Neuronal stem cell (in vitro differentiated cells): Measurements from ENCODE around the gene OPN1SW.

Experiments
- DNase-seq: peaks from one replicate; pipeline ENCODE4 v3.0.0-alpha.2; 2013; ENCODE audit warnings: low spot score
- H2AFZ ChIP-seq: one replicate; pipeline ENCODE4 v1.6.1; 2013; ENCODE audit warnings: mild to moderate bottlenecking, low read length, inconsistent platforms
- H2AK5ac ChIP-seq: 2 replicates; pipeline ENCODE4 v1.6.1; 2013; ENCODE audit warnings: low read depth, mild to moderate bottlenecking, inconsistent platforms, low read length, moderate library complexity, mixed read lengths
- H2BK120ac ChIP-seq: 2 replicates; pipeline ENCODE4 v1.6.1; 2013; ENCODE audit warnings: low read depth, mild to moderate bottlenecking, inconsistent platforms, low read length, moderate library complexity, mixed read lengths
- H2BK12ac ChIP-seq: one replicate; pipeline ENCODE4 v1.6.1; 2013; ENCODE audit warnings: low read length, inconsistent platforms
- H2BK15ac ChIP-seq: 2 replicates; pipeline ENCODE4 v1.6.1; 2013; ENCODE audit warnings: mild to moderate bottlenecking, low read length, inconsistent platforms, mixed read lengths
- H2BK5ac ChIP-seq: one replicate; pipeline ENCODE4 v1.6.1; 2013; ENCODE audit warnings: inconsistent platforms, mild to moderate bottlenecking, low read length, moderate library complexity
- H3K14ac ChIP-seq: one replicate; pipeline ENCODE4 v1.6.1; 2013; ENCODE audit warnings: low read length, inconsistent platforms
- H3K18ac ChIP-seq: 2 replicates; pipeline ENCODE4 v1.6.1; 2013; ENCODE audit warnings: low read length, inconsistent platforms
- H3K23ac ChIP-seq: 2 replicates; pipeline ENCODE4 v1.6.1; 2013; ENCODE audit warnings: low read depth, mild to moderate bottlenecking, mixed read lengths, low read length, inconsistent platforms; ENCODE audit not compliant: poor library complexity
- H3K27ac ChIP-seq: replicated peaks from 3 replicates; pipeline ENCODE4 v1.5.1; 2013; ENCODE audit warnings: low read length, inconsistent platforms
- H3K27me3 ChIP-seq, 3 experiments: 2 replicates each; pipeline ENCODE4 v1.6.1; 2013; ENCODE audit warnings: low read length in 3 of 3, mild to moderate bottlenecking in 2 of 3, inconsistent platforms in 1 of 3, low read depth in 1 of 3, mixed read lengths in 1 of 3, moderate library complexity in 1 of 3; ENCODE audit not compliant: control insufficient read depth in 3 of 3, insufficient read depth in 3 of 3
- H3K36me3 ChIP-seq, 2 donors: replicated peaks in 1 of 2; 2 replicates each; pipeline ENCODE4 v1.6.1; 2013; ENCODE audit warnings: low read length in 2 of 2; ENCODE audit not compliant: control insufficient read depth in 2 of 2, insufficient read depth in 2 of 2
- H3K4ac ChIP-seq: 2 replicates; pipeline ENCODE4 v1.6.1; 2013; ENCODE audit warnings: inconsistent platforms, mild to moderate bottlenecking, low read length, moderate library complexity
- H3K4me1 ChIP-seq, 2 donors: 1 replicate in 1 of 2; 2 replicates in 1 of 2; pipeline ENCODE4 v1.6.1; 2013; ENCODE audit warnings: low read length in 2 of 2, low read depth in 1 of 2; ENCODE audit not compliant: control insufficient read depth in 2 of 2, insufficient read depth in 1 of 2
- H3K4me2 ChIP-seq: one replicate; pipeline ENCODE4 v1.6.1; 2013; ENCODE audit warnings: mild to moderate bottlenecking, low read length, inconsistent platforms; ENCODE audit not compliant: insufficient read depth, poor library complexity, severe bottlenecking
- H3K4me3 ChIP-seq, 2 donors: 2 replicates each; pipeline ENCODE4 v1.5.1; 2013; ENCODE audit warnings: low read length in 2 of 2, mild to moderate bottlenecking in 2 of 2, inconsistent platforms in 1 of 2, moderate library complexity in 1 of 2
- H3K79me1 ChIP-seq: one replicate; pipeline ENCODE4 v1.6.1; 2013; ENCODE audit warnings: low read depth, mild to moderate bottlenecking, inconsistent platforms, low read length, moderate library complexity
- H3K9ac ChIP-seq: one replicate; pipeline ENCODE4 v1.6.1; 2013; ENCODE audit warnings: mild to moderate bottlenecking, low read depth, low read length, inconsistent platforms; ENCODE audit not compliant: poor library complexity
- H3K9me3 ChIP-seq, 2 donors: replicated peaks in 1 of 2; 2 replicates each; pipeline versions ENCODE3 to v1.6.1; 2013; ENCODE audit warnings: low read length in 2 of 2, mild to moderate bottlenecking in 2 of 2, inconsistent platforms in 1 of 2, low read depth in 1 of 2, mixed read lengths in 1 of 2, moderate library complexity in 1 of 2; ENCODE audit not compliant: control insufficient read depth in 2 of 2, insufficient read depth in 1 of 2
- H4K8ac ChIP-seq: one replicate; pipeline ENCODE4 v1.6.1; 2013; ENCODE audit warnings: low read depth, mild to moderate bottlenecking, inconsistent platforms, low read length, moderate library complexity
- H4K91ac ChIP-seq: one replicate; pipeline ENCODE4 v1.6.1; 2013; ENCODE audit warnings: low read length, low read depth, mild to moderate bottlenecking, inconsistent platforms; ENCODE audit not compliant: poor library complexity
- WGBS, 2 donors: extraction: QIAGEN DNeasy Blood & Tissue Kit; methylation state at CpG; one replicate each; pipeline ENCODE4 v1.1.7; 2013; ENCODE audit warnings: missing lambda C conversion rate in 2 of 2, mixed read lengths in 1 of 2; ENCODE audit not compliant: insufficient read length in 2 of 2, insufficient replicate concordance in 1 of 2; ENCODE audit errors: extremely low coverage in 2 of 2; 5-methylcytosine and 5-hydroxymethylcytosine counted together

OPN1SW gene

GRCh38 chr7:128778946-128779345, 3.4 kb upstream of the OPN1SW start:
- Histone ChIP-seq H3K27ac (no peak overlapping the region), H2BK120ac (no peak overlapping the region), H3K4ac (no peak overlapping the region), H2AK5ac (peak overlapping the region; percentile 45), H4K8ac (no peak overlapping the region), H2BK5ac (no peak overlapping the region), H2AFZ (no peak overlapping the region), H3K36me3 (peaks cover 1 to 6% of the 10 kb centered on the region in 2 donors), H3K4me3 (no peak overlapping the region), H2BK15ac (no peak overlapping the region), H3K27me3 (no peaks in the 10 kb centered on the region), H3K79me1 (no peaks in the 10 kb centered on the region), H3K18ac (no peak overlapping the region), H3K9me3 (peaks cover 3 to 5% of the 10 kb centered on the region in 2 donors), H2BK12ac (no peak overlapping the region), H3K4me1 (peaks cover 0 to 2% of the 10 kb centered on the region in 2 donors), H3K9ac (no peak overlapping the region), H3K23ac (no peak overlapping the region), H3K4me2 (no peak overlapping the region), H3K14ac (no peak overlapping the region), H4K91ac (peak overlapping the region; percentile 49)
- no peak for DNase-seq
- no CpG with 5 or more reads among the region's 5 CpGs for WGBS, 2 donors

- no peak overlapping the region for H2AFZ ChIP-seq
- H3K4ac ChIP-seq: no peak overlapping the region
- no peak overlapping the region for H4K8ac ChIP-seq
- H3K18ac ChIP-seq: no peak overlapping the region
- no peak overlapping the region for H4K91ac ChIP-seq
- H2BK15ac ChIP-seq: no peak overlapping the region
- H3K27ac ChIP-seq: no peak overlapping the region
- no peak overlapping the region for H2AK5ac ChIP-seq
- H3K4me2 ChIP-seq: no peak overlapping the region
- no peak overlapping the region for H2BK12ac ChIP-seq
- peaks cover 3 to 9% of the 10 kb centered on the region in 2 donors for H3K9me3 ChIP-seq
- no peak overlapping the region for H3K23ac ChIP-seq
- peaks cover 9 to 20% of the 10 kb centered on the region in 2 donors for H3K36me3 ChIP-seq
- no peak overlapping the region for H3K9ac ChIP-seq
- H3K4me1 ChIP-seq: no peaks in the 10 kb centered on the region
- H2BK5ac ChIP-seq: no peak overlapping the region
- DNase-seq: no peak
- no peaks in the 10 kb centered on the region for H3K27me3 ChIP-seq
- H3K4me3 ChIP-seq: no peak overlapping the region
- no CpG with 5 or more reads among the region's 5 CpGs for WGBS, 2 donors
- H3K14ac ChIP-seq: no peak overlapping the region
- H3K79me1 ChIP-seq: no peaks in the 10 kb centered on the region
- no peak overlapping the region for H2BK120ac ChIP-seq
Observed at GRCh38 chr7:128777156-128778123, 1.8 kb upstream of the OPN1SW start.

- peaks cover 3 to 9% of the 10 kb centered on the region in 2 donors for H3K9me3 ChIP-seq
- DNase-seq: no peak
Observed at GRCh38 chr7:128774921-128775320, 673 bp downstream of the OPN1SW start.

GRCh38 chr7:128774029-128774689, 1.4 kb downstream of the OPN1SW start:
- Histone ChIP-seq H3K4me1 (no peaks in the 10 kb centered on the region), H4K8ac (no peak overlapping the region), H3K4ac (no peak overlapping the region), H3K36me3 (peaks cover 18 to 53% of the 10 kb centered on the region in 2 donors), H3K79me1 (no peaks in the 10 kb centered on the region), H2BK15ac (no peak overlapping the region), H3K18ac (no peak overlapping the region), H2BK120ac (no peak overlapping the region), H4K91ac (no peak overlapping the region), H3K4me3 (no peak overlapping the region), H3K27ac (no peak overlapping the region), H2BK12ac (no peak overlapping the region), H3K23ac (no peak overlapping the region), H3K9ac (no peak overlapping the region), H3K4me2 (no peak overlapping the region), H2AFZ (no peak overlapping the region), H3K9me3 (peaks cover 3 to 9% of the 10 kb centered on the region in 2 donors), H2AK5ac (no peak overlapping the region), H2BK5ac (no peak overlapping the region), H3K27me3 (no peaks in the 10 kb centered on the region), H3K14ac (no peak overlapping the region)
- no peak for DNase-seq
- WGBS, 2 donors: no CpG with 5 or more reads among the region's 13 CpGs

More at GRCh38 chr7:128774921-128775320, 673 bp downstream of the OPN1SW start:
- H3K4me3 ChIP-seq: no peak overlapping the region
- no peak overlapping the region for H4K8ac ChIP-seq
- H3K4ac ChIP-seq: no peak overlapping the region
- H3K23ac ChIP-seq: peak overlapping the region; percentile 39
- H2AK5ac ChIP-seq: no peak overlapping the region
- H2BK5ac ChIP-seq: no peak overlapping the region
- H3K27me3 ChIP-seq: no peaks in the 10 kb centered on the region
- no peak overlapping the region for H3K18ac ChIP-seq
- H2AFZ ChIP-seq: no peak overlapping the region
- H2BK12ac ChIP-seq: no peak overlapping the region
- no peak overlapping the region for H2BK15ac ChIP-seq
- H3K4me1 ChIP-seq: no peaks in the 10 kb centered on the region
- H3K9ac ChIP-seq: no peak overlapping the region
- no peak overlapping the region for H4K91ac ChIP-seq
- no peak overlapping the region for H3K27ac ChIP-seq
- no CpG with 5 or more reads among the region's 7 CpGs for WGBS, 2 donors
- no peak overlapping the region for H2BK120ac ChIP-seq
- no peaks in the 10 kb centered on the region for H3K79me1 ChIP-seq
- H3K14ac ChIP-seq: no peak overlapping the region
- H3K36me3 ChIP-seq: peaks cover 16 to 45% of the 10 kb centered on the region in 2 donors
- H3K4me2 ChIP-seq: no peak overlapping the region
